HG02588 (cell line): Measurements from ENCODE around the gene GCSH.

ENCODE experiments used
- ATAC-seq: cut with Tn5 transposase; IDR thresholded peaks from one replicate; pipeline ENCODE4 v1.9.1; 2021; ENCODE audit warnings: mild to moderate bottlenecking, moderate library complexity; ENCODE audit not compliant: unreplicated experiment

The GCSH gene

DNA sequence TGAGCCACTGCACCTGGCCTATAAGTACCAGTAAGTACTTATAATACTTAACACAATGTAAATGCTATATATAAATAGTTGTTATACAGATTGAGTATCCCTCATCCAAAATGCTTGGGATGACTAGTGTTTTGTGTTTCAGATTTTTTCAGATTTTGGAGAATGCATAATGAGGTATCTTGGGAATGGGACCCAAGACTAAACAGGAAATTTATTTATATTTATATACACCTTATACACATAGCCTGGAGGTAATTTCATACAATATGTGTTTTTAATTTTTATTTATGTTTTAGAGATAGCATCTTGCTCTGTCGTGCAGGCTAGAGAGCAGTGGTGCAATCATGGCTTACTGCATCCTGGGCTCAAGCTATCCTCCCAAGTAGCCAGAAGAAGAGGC, 9.8 kb upstream of the GCSH start:
- no peak for ATAC-seq

GRCh38 chr16:81101702-81102101, 5.5 kb upstream of the GCSH start:
- ATAC-seq: no peak

GRCh38 chr16:81099958-81100357, 3.8 kb upstream of the GCSH start:
- no peak for ATAC-seq

DNA sequence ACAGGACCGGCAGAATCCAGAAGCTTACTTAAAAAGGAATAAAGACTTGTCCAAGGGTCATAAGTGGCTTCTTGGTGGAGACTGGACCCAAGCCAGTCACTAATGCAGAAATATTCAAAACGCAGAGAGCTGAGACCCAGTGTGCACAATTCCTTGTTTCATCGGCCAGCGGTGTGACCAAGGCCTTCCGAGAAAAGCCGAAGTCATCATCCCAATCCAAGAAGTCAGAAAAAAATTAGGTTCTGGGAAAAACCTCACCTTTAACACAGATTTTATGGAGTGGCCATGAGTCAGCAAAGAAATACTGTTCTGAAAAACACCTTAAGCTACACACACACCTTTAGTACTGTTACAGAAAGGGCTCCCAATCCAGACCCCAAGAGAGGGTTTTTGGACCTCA, 1.0 kb upstream of the GCSH start:
- no peak for ATAC-seq

GRCh38 chr16:81096715-81097208, 567 bp upstream of the GCSH start:
- ATAC-seq: no peak

DNA sequence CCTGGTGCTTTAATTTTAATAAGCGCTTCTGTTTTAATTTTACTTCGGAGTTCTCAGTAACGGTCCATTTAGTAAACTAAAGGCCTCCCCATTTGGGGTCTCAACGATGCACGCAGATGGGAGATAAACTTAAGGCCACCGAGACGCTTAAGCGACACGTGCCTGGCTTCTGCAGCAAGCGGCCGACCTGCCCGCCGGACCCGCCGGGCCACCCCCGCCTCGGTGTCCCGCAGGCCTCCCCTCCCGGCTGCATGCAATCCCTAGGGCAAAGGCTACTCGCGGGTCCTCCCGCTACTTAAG, 592 bp downstream of the GCSH start:
- peak; percentile 5 for ATAC-seq

DNA sequence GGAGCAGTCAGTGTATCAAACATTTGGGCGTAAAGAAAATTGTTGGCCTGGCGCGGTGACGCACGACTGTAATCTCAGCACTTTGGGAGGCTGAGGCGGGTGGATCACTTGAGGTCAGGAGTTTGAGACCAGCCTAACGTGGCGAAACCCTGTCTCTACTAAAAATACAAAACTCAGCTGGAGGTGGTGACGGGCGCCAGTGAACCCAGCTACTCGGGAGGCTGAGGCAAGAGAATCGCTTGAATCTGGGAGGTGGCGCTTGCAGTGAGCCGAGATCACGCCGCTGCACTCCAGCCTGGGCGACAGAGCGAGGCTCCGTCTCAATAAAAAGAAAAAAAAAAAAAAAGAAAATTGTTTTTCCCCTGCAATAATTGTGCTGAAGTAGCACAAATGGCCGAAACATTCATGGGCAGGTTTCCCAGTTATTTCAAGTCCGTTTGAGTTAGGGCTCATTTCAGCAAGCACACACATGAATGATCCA, 1.4 kb downstream of the GCSH start:
- no peak for ATAC-seq

DNA sequence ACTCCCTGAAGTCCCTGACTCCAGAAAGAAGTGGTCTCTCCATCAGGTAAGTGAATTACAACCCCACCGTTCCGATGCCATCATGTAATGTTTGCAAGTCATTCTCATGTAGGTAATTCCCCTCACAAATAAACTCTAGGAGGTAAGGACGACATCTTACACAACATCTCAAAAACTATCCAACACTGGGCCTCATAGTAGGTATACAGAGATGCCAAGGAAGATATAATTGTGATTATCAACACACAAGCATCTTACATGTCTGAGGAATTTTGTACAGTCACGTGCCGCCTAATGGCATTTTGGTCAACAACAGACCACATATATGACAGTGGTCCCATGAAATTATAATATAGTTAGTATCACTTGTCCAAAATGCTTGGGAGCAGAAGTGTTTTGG, 7.4 kb downstream of the GCSH start:
- ATAC-seq: no peak

DNA sequence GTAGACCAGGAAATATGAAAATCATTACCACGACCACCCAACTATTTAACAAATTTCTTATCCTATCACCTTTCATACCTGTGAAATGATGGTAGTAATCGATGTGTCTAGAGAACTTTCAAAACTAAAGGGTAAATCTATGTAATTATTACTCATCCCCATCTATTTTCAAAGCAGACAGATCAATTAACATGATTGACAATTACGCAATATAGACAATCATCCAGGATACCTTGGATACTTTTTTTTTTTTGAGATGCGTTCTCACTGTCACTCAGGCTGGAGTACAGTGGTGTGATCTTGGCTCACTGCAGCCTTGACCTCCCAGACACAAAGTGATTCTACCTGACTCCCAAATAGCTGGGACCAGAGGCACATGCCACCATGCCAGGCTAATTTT, 15.2 kb downstream of the GCSH start:
- ATAC-seq: no peak

DNA sequence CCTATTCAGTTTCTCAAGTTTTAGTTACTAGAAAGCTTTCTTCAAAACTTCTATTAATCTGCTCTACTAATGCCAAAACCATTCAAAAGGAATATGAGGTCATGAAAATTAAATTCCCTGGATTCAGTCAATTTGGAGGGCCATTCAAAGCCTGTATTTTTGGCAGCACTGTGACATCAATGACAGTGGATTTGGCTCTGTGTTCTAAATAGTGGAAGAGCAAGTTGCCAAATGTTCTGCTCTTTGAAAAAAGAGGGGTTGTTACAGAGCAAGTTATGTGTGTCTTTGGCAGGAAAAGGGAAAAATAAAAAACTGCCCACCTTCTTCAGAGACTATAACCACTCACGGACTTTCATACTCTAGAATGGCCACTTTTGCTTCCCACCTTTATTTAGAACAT, 16.0 kb downstream of the GCSH start:
- no peak for ATAC-seq

- peak; percentile 94 for ATAC-seq
Measured at GRCh38 chr16:81077076-81077940, 18.9 kb downstream of the GCSH start, which contains the start of gene C16orf46. TSS of gene C16orf46 (minus strand) at chr16:81077238. CDS start at chr16:81063955, 13,283 bp downstream.

GRCh38 chr16:81076566-81077075, 19.6 kb downstream of the GCSH start:
- peak; percentile 82 for ATAC-seq

DNA sequence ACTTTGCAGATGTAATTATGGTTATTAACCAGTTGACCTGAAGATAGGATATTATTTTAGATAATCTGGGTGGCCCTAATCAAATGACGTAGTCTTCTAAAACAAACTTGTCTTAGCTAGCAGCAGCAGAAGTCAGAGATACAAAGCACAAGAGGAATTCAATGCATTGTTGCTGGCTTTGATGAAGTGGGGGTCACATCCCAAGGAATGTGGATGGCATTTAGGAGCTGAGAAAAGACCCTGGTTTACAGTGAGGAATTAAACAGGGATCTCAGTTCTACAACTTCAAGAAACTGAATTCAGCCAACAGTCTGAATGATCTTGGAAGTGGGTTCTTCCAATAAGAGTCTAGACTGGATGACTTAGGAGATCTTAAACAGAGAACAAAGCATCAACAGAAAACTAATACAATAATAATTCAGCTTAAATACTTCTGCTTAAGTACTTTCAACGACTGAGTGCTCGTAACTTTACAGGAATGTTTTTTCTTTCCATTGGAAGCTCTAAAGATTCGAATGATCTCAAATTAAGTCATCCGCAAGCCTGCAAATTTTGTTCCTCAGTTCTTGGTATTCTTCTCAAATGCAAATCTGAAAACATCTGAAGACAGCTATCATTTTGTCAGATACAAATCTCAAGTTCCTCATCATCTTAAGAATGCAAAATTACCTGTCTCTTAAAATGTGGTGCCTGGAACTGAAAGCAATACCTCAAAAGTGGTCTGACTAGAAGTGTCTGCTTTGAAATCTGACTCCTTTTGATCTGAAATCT, 22.4 kb downstream of the GCSH start:
- ATAC-seq: no peak

- ATAC-seq: no peak
Measured at GRCh38 chr16:81071805-81072204, 24.4 kb downstream of the GCSH start.

- no peak for ATAC-seq
Measured at GRCh38 chr16:81070979-81071378, 25.2 kb downstream of the GCSH start.

GRCh38 chr16:81069063-81069462, 27.1 kb downstream of the GCSH start:
- no peak for ATAC-seq

- no peak for ATAC-seq
Measured at GRCh38 chr16:81067166-81067565, 29.0 kb downstream of the GCSH start.

DNA sequence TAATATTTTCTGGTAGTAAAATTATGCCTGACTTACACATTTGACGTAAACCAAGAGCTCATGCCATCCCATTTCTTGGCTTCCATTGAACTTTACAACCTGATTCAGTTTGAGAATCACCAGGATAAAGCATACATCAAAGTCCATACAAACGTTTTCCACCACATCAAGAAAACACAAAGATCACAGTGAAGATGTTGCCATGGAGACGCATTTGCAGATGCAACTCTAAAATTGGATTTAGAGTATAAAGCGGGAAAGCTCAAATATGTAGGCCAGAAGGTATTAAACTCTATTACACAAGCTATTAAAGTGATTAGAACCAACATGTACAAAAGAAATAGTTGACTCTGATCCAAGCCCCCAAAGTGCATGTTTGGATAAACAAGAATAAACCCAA, 29.5 kb downstream of the GCSH start:
- ATAC-seq: no peak

GRCh38 chr16:81061871-81062608, 34.2 kb downstream of the GCSH start:
- ATAC-seq: no peak

- no peak for ATAC-seq
Measured at GRCh38 chr16:81061307-81061640, 34.9 kb downstream of the GCSH start.
